Endothelial cell of umbilical vein (primary cell): ENCODE results near the gene FBXL14.

Source experiments
- CTCF ChIP-seq, 2 donors: IDR thresholded peaks; 1 replicate in 1 of 2; 2 replicates in 1 of 2; pipeline ENCODE4 v1.5.1; 2011; ENCODE audit warnings: low read length in 2 of 2, mild to moderate bottlenecking in 2 of 2, moderate library complexity in 2 of 2, control low read depth in 1 of 2, inconsistent platforms in 1 of 2, low read depth in 1 of 2; ENCODE audit not compliant: insufficient read depth in 1 of 2; ENCODE audit errors: extremely low read depth in 1 of 2
- GATA2 ChIP-seq: IDR thresholded peaks from 2 replicates; pipeline ENCODE4 v1.7.0; 2011; ENCODE audit warnings: low read depth, mild to moderate bottlenecking, moderate library complexity, mixed read lengths, low read length; ENCODE audit not compliant: insufficient read length, insufficient read depth
- POLR2AphosphoS5 ChIP-seq: IDR thresholded peaks from 2 replicates; pipeline ENCODE4 v1.6.1; 2012; ENCODE audit warnings: low read depth, mild to moderate bottlenecking, control low read depth, low read length, moderate library complexity; ENCODE audit not compliant: insufficient read depth

- TF ChIP-seq POLR2AphosphoS5 (no peak), CTCF (IDR thresholded peaks at IDR 0.05; ENCODE audit: extremely low read depth in 1 of 2, insufficient read depth in 1 of 2, low read depth in 1 of 2, low read length in 2 of 2) (no peak), GATA2 (no peak)
These were observed 19.5 kb upstream of the FBXL14 start for GRCh38 chr12:1613860-1614259.
